Liver (tissue), 9 donors: ENCODE data around the gene LGALS7. TPM values are rescaled to one million over a fixed set of nuclear protein-coding genes. Genes with fewer than 3 reads are reported as not detected.

Source experiments
- DNase-seq: peaks from one replicate; pipeline ENCODE4 v3.0.0-alpha.2; 2017; ENCODE audit warnings: low spot score
- H3K27ac ChIP-seq, 2 donors: one replicate each; pipeline ENCODE4 v1.7.0; 2013; ENCODE audit warnings: inconsistent platforms in 2 of 2, low read length in 2 of 2, control low read depth in 1 of 2, low read depth in 1 of 2, mild to moderate bottlenecking in 1 of 2
- H3K27me3 ChIP-seq, 4 donors: one replicate each; pipeline versions ENCODE4 v1.6.1 to v1.7.0; 2013; ENCODE audit warnings: low read length in 3 of 4, inconsistent platforms in 1 of 4, mild to moderate bottlenecking in 1 of 4, moderate library complexity in 1 of 4; ENCODE audit not compliant: control insufficient read depth in 4 of 4, insufficient read depth in 4 of 4
- H3K36me3 ChIP-seq, 4 donors: one replicate each; pipeline versions ENCODE4 v1.6.1 to v1.7.0; 2013; ENCODE audit warnings: low read length in 3 of 4, mild to moderate bottlenecking in 3 of 4, low read depth in 1 of 4, moderate library complexity in 1 of 4; ENCODE audit not compliant: control insufficient read depth in 4 of 4, insufficient read depth in 3 of 4
- H3K4me1 ChIP-seq, 4 donors: one replicate each; pipeline versions ENCODE4 v1.6.1 to v1.7.0; 2013; ENCODE audit warnings: low read length in 3 of 4, mild to moderate bottlenecking in 3 of 4, moderate library complexity in 1 of 4; ENCODE audit not compliant: control insufficient read depth in 4 of 4, insufficient read depth in 4 of 4
- H3K4me3 ChIP-seq, 3 donors: one replicate each; pipeline versions ENCODE4 v1.6.1 to v1.7.0; 2013; ENCODE audit warnings: low read length in 3 of 3, control low read depth in 1 of 3, low read depth in 1 of 3, mild to moderate bottlenecking in 1 of 3
- H3K9ac ChIP-seq, 2 donors: one replicate each; pipeline ENCODE4 v1.7.0; 2013; ENCODE audit warnings: low read length in 2 of 2, mild to moderate bottlenecking in 2 of 2, moderate library complexity in 2 of 2, control low read depth in 1 of 2, low read depth in 1 of 2
- H3K9me3 ChIP-seq, 4 donors: one replicate each; pipeline versions ENCODE4 v1.6.1 to v1.7.0; 2013; ENCODE audit warnings: low read length in 3 of 4; ENCODE audit not compliant: control insufficient read depth in 4 of 4
- ATF3 ChIP-seq: IDR thresholded peaks from 2 replicates; pipeline ENCODE4 v1.6.1; 2016; ENCODE audit warnings: antibody characterized with exemption
- CTCF ChIP-seq: fragments of 150-350 bp; IDR thresholded peaks from 2 replicates; pipeline ENCODE4 v1.5.1; 2017; ENCODE audit warnings: improper control_type of control experiment, low read depth, low read length; ENCODE audit not compliant: missing input control
- EGR1 ChIP-seq, 2 donors: IDR thresholded peaks; 2 replicates each; pipeline ENCODE4 v1.6.1; 2016 to 2018; ENCODE audit warnings: antibody characterized with exemption in 2 of 2, low read depth in 2 of 2
- FOXA1 ChIP-seq: IDR thresholded peaks from 2 replicates; pipeline ENCODE4 v1.6.1; 2016; ENCODE audit warnings: antibody characterized with exemption
- FOXA2 ChIP-seq: IDR thresholded peaks from 2 replicates; pipeline ENCODE4 v1.6.1; 2016; ENCODE audit warnings: antibody characterized with exemption
- GABPA ChIP-seq, 2 donors: IDR thresholded peaks in 1 of 2; conservative IDR thresholded peaks in 1 of 2; 2 replicates each; pipeline ENCODE4 v1.6.1; 2016; ENCODE audit warnings: antibody characterized with exemption in 2 of 2, mild to moderate bottlenecking in 1 of 2, moderate library complexity in 1 of 2
- HNF4A ChIP-seq, 2 donors: conservative IDR thresholded peaks; 2 replicates each; pipeline ENCODE4 v1.6.1; 2016; ENCODE audit warnings: antibody characterized with exemption in 2 of 2, mild to moderate bottlenecking in 2 of 2
- HNF4G ChIP-seq: IDR thresholded peaks from 2 replicates; pipeline ENCODE4 v1.6.1; 2016; ENCODE audit warnings: antibody characterized with exemption
- JUND ChIP-seq, 2 donors: IDR thresholded peaks; 2 replicates each; pipeline ENCODE4 v1.6.1; 2016; ENCODE audit warnings: antibody characterized with exemption in 2 of 2
- MAX ChIP-seq: IDR thresholded peaks from 2 replicates; pipeline ENCODE4 v1.6.1; 2016; ENCODE audit warnings: antibody characterized with exemption
- NR2F2 ChIP-seq: IDR thresholded peaks from 2 replicates; pipeline ENCODE4 v1.6.1; 2016; ENCODE audit warnings: antibody characterized with exemption
- RAD21 ChIP-seq, 2 donors: IDR thresholded peaks; 2 replicates each; pipeline ENCODE4 v1.6.1; 2016; ENCODE audit warnings: antibody characterized with exemption in 2 of 2, mild to moderate bottlenecking in 2 of 2
- REST ChIP-seq: IDR thresholded peaks from 2 replicates; pipeline ENCODE4 v1.6.1; 2016; ENCODE audit warnings: antibody characterized with exemption, mild to moderate bottlenecking
- RXRA ChIP-seq, 2 donors: IDR thresholded peaks; 2 replicates each; pipeline ENCODE4 v1.6.1; 2017 to 2018; ENCODE audit warnings: antibody characterized with exemption in 2 of 2, mild to moderate bottlenecking in 1 of 2
- SP1 ChIP-seq: IDR thresholded peaks from 2 replicates; pipeline ENCODE4 v1.6.1; 2018; ENCODE audit warnings: antibody characterized with exemption, mild to moderate bottlenecking
- TAF1 ChIP-seq: conservative IDR thresholded peaks from 2 replicates; pipeline ENCODE4 v1.6.1; 2016; ENCODE audit warnings: antibody characterized with exemption, mild to moderate bottlenecking
- YY1 ChIP-seq: IDR thresholded peaks from 2 replicates; pipeline ENCODE4 v1.6.1; 2016; ENCODE audit warnings: antibody characterized with exemption, mild to moderate bottlenecking
- ZBTB33 ChIP-seq: IDR thresholded peaks from 2 replicates; pipeline ENCODE4 v1.6.1; 2016; ENCODE audit warnings: antibody characterized with exemption
- WGBS: extraction: QIAGEN DNeasy Blood & Tissue Kit; methylation state at CpG from one replicate; pipeline ENCODE4 v1.1.7; 2013; 5-methylcytosine and 5-hydroxymethylcytosine counted together
- polyA plus RNA-seq, 2 donors: library from polyadenylated mRNA; stranded (reverse) in 1 of 2; unstranded in 1 of 2; fragments of 200-250 nt in 1 of 2; fragments of >200 nt in 1 of 2; fragmentation: Nextera tagmentation in 1 of 2; extraction: Ambion mirVana in 1 of 2; gene quantifications; one replicate each; pipeline versions ENCODE4 v1.2.1 to v1.2.3, GENCODE V29; 2013 to 2015
- total RNA-seq, 2 donors: library from RNA; depleted of rRNA; stranded (reverse); fragments of >200 nt; gene quantifications; one replicate each; pipeline ENCODE4 v1.2.3, GENCODE V29; 2014
- donor health status: healthy.
- donor health status: healthy.
- donor health status: healthy.
- donor health status: healthy.
- donor health status: healthy.

LGALS7 gene
- total and polyA plus RNA-seq, 4 donors: not detected

GRCh38 chr19:38785187-38785699 lies 11.9 kb upstream of the LGALS7 start:
- Histone ChIP-seq H3K27me3 (no peaks in the 10 kb centered on the region), H3K9ac (no peak overlapping the region), H3K4me1 (no peaks in the 10 kb centered on the region), H3K27ac (no peak overlapping the region), H3K36me3 (no peaks in the 10 kb centered on the region), H3K9me3 (no peaks in the 10 kb centered on the region), H3K4me3 (no peak overlapping the region)
- TF ChIP-seq HNF4A (conservative IDR thresholded peaks at IDR 0.05) (no peak), REST (no peak), TAF1 (no peak), ATF3 (no peak), CTCF (no peak), FOXA1 (no peak), ZBTB33 (no peak), YY1 (no peak), MAX (no peak), EGR1 (IDR thresholded peaks at IDR 0.05; ENCODE audit: low read depth in 2 of 2) (no peak), RXRA (IDR thresholded peaks at IDR 0.05) (no peak), NR2F2 (no peak), GABPA (IDR thresholded peaks at IDR 0.05 in 1 of 2, conservative IDR thresholded peaks at IDR 0.05 in 1 of 2) (no peak), JUND (IDR thresholded peaks at IDR 0.05) (no peak), HNF4G (no peak), FOXA2 (no peak), SP1 (no peak), RAD21 (IDR thresholded peaks at IDR 0.05) (no peak)
- 98% methylated on average over 7 of the region's 7 CpGs for WGBS
- no peak for DNase-seq
